AG09319 (cell line): ENCODE data around the gene MASP2.
"Not testable (repeated sequence)": the region's sequence is repeated elsewhere in the genome, so short reads cannot be mapped to it uniquely, and the experiment has no call there.

Experiments
- DNase-seq: peaks from one replicate; pipeline ENCODE4 v3.0.0-alpha.2; 2010; ENCODE audit warnings: low read depth; ENCODE audit errors: extremely low read depth
- TF ChIP-seq, protein P1 (sequence below): IDR thresholded peaks from 2 replicates; pipeline ENCODE4 v1.5.1; 2011; ENCODE audit warnings: low read depth, mild to moderate bottlenecking, inconsistent platforms, low read length, moderate library complexity

Gene MASP2

DNA sequence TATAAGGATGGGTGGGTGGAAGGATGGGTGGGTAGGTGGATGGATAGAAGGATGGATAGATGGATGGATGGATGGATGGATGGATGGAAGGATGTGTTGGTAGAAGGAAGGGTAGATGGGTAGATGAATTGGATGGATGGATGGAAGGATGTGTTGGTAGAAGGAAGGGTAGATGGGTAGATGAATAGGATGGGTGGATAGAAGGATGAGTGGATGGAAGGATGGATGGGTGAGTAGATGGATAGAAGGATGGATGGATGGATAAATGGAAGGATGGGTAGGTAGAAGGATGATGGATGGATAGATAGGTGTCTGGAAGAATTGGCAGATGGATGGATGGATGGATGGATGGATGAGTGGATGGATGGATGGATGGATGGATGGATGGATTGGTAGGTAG, 6.0 kb downstream of the MASP2 start:
- no peak for DNase-seq
- TF ChIP-seq, protein P1, sequence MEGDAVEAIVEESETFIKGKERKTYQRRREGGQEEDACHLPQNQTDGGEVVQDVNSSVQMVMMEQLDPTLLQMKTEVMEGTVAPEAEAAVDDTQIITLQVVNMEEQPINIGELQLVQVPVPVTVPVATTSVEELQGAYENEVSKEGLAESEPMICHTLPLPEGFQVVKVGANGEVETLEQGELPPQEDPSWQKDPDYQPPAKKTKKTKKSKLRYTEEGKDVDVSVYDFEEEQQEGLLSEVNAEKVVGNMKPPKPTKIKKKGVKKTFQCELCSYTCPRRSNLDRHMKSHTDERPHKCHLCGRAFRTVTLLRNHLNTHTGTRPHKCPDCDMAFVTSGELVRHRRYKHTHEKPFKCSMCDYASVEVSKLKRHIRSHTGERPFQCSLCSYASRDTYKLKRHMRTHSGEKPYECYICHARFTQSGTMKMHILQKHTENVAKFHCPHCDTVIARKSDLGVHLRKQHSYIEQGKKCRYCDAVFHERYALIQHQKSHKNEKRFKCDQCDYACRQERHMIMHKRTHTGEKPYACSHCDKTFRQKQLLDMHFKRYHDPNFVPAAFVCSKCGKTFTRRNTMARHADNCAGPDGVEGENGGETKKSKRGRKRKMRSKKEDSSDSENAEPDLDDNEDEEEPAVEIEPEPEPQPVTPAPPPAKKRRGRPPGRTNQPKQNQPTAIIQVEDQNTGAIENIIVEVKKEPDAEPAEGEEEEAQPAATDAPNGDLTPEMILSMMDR, result no peak

DNA sequence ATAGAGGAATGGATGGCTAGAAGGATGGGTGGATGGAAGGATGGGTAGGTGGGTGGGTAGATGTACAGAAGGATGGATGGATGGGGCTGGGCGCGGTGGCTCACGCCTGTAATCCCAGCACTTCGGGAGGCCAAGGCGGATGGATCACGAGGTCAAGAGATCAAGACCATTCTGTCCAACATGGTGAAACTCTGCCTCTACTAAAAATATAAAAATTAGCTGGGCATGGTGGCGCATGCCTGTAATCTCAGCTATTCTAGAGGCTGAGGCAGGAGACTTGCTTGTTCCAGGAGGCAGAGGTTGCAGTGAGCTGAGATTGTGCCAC, 7.0 kb downstream of the MASP2 start:
- not testable (repeated sequence) for DNase-seq

DNA sequence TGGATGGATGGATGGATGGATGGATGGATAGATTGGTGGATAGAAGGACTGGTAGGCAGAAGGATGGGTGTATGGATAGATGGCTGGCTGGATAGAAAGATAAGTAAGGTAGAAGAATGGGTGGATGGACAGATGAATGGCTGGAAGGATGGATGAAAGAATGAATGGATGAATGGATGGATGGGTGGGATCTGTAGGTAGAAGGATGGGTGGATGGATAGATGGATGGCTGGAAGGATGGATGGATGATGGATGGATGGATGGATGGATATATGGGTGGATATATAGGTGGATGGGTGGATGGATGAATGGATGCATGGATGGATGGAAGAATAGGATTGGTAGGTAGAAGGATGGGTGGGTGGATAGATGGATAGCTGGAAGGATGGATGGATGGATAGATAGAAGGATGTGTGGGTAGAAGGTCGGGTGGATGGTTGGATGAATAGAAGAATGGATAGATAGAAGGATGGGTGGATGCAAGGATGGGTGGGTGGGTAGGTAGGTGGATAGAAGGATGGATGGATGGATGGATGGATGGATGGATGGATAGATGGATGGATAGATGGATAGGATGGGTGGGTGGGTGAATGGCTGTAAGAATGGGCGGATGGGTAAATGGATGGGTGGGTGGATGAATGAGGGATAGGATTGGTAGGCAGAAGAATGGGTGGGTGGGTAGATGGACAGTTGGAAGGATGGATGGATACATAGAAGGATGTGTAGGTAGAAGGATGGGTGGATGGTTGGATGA, 7.5 kb downstream of the MASP2 start:
- TF ChIP-seq, protein P1, result no peak

DNA sequence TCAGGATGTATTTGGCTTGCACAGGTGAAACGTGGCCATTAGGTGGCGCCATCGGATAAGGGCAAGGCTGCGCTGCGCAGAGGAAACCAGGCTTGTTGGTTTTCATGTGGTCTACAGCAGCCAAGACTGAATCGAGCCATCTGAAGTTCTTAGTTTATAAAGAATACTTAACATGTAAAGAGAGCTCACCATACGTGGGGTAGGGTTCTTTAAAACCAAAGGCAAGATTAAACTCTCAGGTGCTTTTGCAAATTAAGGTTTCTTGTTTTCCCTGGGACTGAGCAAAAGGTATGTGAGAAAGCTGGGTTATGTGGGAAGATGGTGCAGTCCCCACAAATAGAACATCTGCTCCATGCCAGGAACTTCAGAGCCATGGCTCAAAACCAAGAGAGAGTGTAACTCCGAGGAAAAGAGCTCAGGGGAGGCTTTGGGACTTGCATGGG, 9.3 kb downstream of the MASP2 start:
- DNase-seq, result peak; percentile 68
- TF ChIP-seq, protein P1, result peak; percentile 98

More for the DNA sequence above, 7.5 kb downstream of the MASP2 start:
- DNase-seq, result no peak

DNA sequence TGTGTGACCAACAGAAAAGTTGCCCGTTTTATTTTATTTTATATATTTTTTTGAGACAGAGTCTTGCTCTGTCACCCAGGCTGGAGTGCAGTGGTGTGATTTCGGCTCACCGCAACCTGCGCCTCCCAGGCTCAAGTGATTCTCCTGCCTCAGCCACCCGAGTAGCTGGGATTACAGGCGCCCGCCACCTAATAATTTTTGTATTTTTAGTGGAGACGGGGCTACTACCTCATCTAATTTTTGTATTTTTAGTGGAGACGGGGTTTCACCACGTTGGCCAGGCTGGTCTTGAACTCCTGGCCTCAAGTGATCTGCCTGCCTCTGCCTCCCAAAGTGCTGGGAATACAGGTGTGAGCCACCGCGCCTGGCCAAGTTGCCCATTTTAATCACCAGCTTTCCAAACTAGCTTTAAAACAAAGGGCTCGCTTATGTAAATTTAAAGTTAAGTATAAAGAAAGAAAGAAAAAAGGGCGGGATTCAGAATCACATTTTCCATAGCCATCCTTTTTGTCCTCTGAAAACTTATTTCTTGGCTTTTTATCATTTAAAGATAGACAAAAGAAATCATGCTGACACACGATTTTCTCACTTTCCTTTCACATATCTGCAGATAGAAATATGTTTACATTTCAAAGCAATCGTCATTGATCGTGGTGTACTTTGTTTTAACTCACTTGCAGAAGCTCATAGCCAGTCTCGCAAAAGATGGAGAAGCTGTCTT, 9.9 kb downstream of the MASP2 start:
- DNase-seq, result not testable (repeated sequence)

DNA sequence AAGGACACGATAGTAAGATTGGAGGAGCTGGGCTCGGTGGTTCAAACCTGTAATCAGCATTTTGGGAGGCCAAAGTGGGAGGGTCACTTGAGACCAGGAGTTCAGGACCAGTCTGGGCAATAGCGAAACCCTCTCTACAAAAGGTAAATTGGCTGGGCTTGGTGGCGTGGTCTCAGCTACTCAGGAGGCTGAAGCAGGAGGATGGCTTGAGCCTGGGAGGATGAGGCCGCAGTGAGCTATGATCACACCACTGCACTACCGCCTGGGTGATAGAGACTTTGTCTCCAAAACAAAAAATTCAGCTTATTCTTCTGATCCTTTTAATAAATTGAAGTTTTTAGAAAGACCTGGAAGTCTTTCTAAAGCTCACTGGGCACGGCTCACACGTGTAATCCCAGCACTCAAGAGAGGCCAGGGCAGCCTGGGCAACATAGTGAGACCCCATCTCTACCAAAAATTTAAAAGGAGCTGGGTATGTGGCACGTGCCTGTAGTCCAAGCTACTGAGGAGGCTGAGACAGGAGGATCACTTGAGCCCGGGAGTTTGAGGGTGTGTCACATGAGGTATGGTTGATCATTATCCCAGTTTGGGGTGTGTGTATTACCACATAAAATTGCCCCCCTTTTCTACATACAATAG, 15.3 kb downstream of the MASP2 start:
- TF ChIP-seq, protein P1, result no peak
- no peak for DNase-seq

DNA sequence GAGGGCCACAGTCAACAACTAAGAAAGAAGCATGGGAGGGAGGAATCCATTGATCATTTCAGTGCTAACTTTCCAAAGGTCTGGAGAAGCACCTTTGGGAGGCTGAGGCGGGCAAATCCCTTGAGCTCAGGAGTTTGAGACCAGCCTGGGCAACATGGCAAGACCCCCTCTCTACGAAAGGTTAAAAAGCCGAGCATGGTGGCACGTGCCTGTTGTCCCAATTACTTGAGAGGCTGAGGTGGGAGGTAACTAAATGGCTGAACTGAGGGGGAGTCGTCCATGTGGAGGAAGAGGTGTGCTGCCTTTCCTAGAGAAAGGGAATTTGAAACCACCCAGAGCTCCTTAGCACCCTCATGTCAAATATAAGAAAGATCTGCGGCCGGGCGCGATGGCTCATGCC, 16.2 kb downstream of the MASP2 start:
- no peak for DNase-seq
- TF ChIP-seq, protein P1, result no peak

DNA sequence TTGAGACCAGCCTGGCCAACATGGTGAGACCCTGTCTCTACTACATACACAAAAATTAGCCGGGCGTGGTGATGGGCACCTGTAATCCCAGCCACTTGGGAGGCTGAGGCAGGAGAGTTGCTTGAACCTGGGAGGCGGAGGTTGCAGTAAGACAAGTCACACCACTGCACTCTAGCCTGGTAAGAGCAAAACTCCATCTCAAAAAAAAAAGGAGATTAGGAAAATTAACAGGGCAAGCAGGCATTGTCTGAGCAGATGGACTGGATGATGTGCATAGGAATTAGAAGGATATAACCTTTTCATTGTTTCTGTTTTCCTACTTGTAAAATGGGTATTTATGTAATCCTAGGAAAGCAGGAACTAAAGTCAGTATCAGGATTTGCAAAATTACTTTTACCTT, 19.0 kb downstream of the MASP2 start:
- TF ChIP-seq, protein P1, result no peak
- DNase-seq, result no peak
